GM19467 (cell line): Measurements from ENCODE around the gene TCF12.

Experiments used
- ATAC-seq: cut with Tn5 transposase; IDR thresholded peaks from one replicate; pipeline ENCODE4 v1.9.1; 2021; ENCODE audit warnings: mild to moderate bottlenecking, moderate library complexity; ENCODE audit not compliant: unreplicated experiment

TCF12 gene

GRCh38 chr15:57235873-57236272 lies 317.4 kb downstream of the TCF12 start:
- no peak for ATAC-seq

GRCh38 chr15:57236561-57237300 lies 318.3 kb downstream of the TCF12 start:
- ATAC-seq, result no peak

GRCh38 chr15:57237301-57237642 lies 318.8 kb downstream of the TCF12 start:
- ATAC-seq, result no peak

- ATAC-seq, result no peak
Measured at GRCh38 chr15:57237676-57238075, 319.2 kb downstream of the TCF12 start.

GRCh38 chr15:57245130-57245529 lies 326.7 kb downstream of the TCF12 start:
- ATAC-seq, result no peak

GRCh38 chr15:57245714-57246113 lies 327.3 kb downstream of the TCF12 start:
- ATAC-seq, result no peak

GRCh38 chr15:57248074-57248473 lies 329.6 kb downstream of the TCF12 start:
- no peak for ATAC-seq

- ATAC-seq, result no peak
Measured at GRCh38 chr15:57251308-57251707, 332.9 kb downstream of the TCF12 start.

- ATAC-seq, result no peak
Measured at GRCh38 chr15:57251941-57252340, 333.5 kb downstream of the TCF12 start.

GRCh38 chr15:57253082-57253481 lies 334.6 kb downstream of the TCF12 start:
- ATAC-seq, result no peak

- ATAC-seq, result no peak
Measured at GRCh38 chr15:57253500-57253899, 335.1 kb downstream of the TCF12 start.

GRCh38 chr15:57255751-57256341 lies 337.4 kb downstream of the TCF12 start:
- ATAC-seq, result no peak

- no peak for ATAC-seq
Measured at GRCh38 chr15:57256939-57257338, 338.5 kb downstream of the TCF12 start.

- no peak for ATAC-seq
Measured at GRCh38 chr15:57259568-57260040, 341.2 kb downstream of the TCF12 start.

GRCh38 chr15:57263520-57263919 lies 345.1 kb downstream of the TCF12 start:
- ATAC-seq, result no peak

- no peak for ATAC-seq
Measured at GRCh38 chr15:57272771-57273357, 354.4 kb downstream of the TCF12 start.

GRCh38 chr15:57273402-57273801 lies 355.0 kb downstream of the TCF12 start:
- no peak for ATAC-seq

GRCh38 chr15:57278439-57278838 lies 360.0 kb downstream of the TCF12 start:
- ATAC-seq, result no peak

- no peak for ATAC-seq
Measured at GRCh38 chr15:57280464-57280863, 362.0 kb downstream of the TCF12 start.

- ATAC-seq, result no peak
Measured at GRCh38 chr15:57281321-57281720, 362.9 kb downstream of the TCF12 start.

GRCh38 chr15:57282686-57283085 lies 364.2 kb downstream of the TCF12 start:
- no peak for ATAC-seq

- ATAC-seq, result no peak
Measured at GRCh38 chr15:57283774-57284503, 365.5 kb downstream of the TCF12 start.
